ENCODE results near the gene DDHD1. TPM values are rescaled to one million over a fixed set of nuclear protein-coding genes. Genes with fewer than 3 reads are reported as not detected.

Gene DDHD1
- total RNA-seq, 4 donors from 2014 or later = 17.1 to 26.7 (median 23.3) TPM

- DNase-seq (ENCODE audit: low spot score in 2 of 2) = no peak
These were observed 135.3 kb downstream of the DDHD1 start for GRCh38 chr14:53017837-53018236.

GRCh38 chr14:53016919-53017318 is 136.2 kb downstream of the DDHD1 start:
- Histone ChIP-seq H3K36me3 (no peaks in the 10 kb centered on the region), H3K4me3 (no peak overlapping the region), H3K9me3 (no peaks in the 10 kb centered on the region), H3K4me1 (peaks cover 0 to 4% (median under 1%) of the 10 kb centered on the region in 4 donors), H3K27me3 (no peaks in the 10 kb centered on the region), H3K27ac (no peak overlapping the region)
- no peak for DNase-seq (ENCODE audit: low spot score in 2 of 2)
- no peak for TF ChIP-seq CTCF (IDR thresholded peaks at IDR 0.05)
- TF ChIP-seq EP300 (IDR thresholded peaks at IDR 0.05) = no peak
- no peak for TF ChIP-seq POLR2A (IDR thresholded peaks at IDR 0.05)

More at GRCh38 chr14:53017837-53018236, 135.3 kb downstream of the DDHD1 start:
- no peaks in the 10 kb centered on the region for H3K27me3 ChIP-seq
- no peak overlapping the region for H3K4me3 ChIP-seq
- TF ChIP-seq EP300 (IDR thresholded peaks at IDR 0.05) (no peak), CTCF (IDR thresholded peaks at IDR 0.05) (no peak), POLR2A (IDR thresholded peaks at IDR 0.05) (no peak)
- no peaks in the 10 kb centered on the region for H3K4me1 ChIP-seq
- H3K27ac ChIP-seq = no peak overlapping the region
- WGBS, 2 donors = 82 to 87% methylated on average over 3 of the region's 3 CpGs
- no peaks in the 10 kb centered on the region for H3K36me3 ChIP-seq
- no peaks in the 10 kb centered on the region for H3K9me3 ChIP-seq

- 45 to 61% methylated on average over 2 of the region's 2 CpGs for WGBS, 2 donors
- Histone ChIP-seq H3K4me3 (no peak overlapping the region), H3K27me3 (no peaks in the 10 kb centered on the region), H3K27ac (no peak overlapping the region), H3K4me1 (peaks cover 0 to 9% (median 5%) of the 10 kb centered on the region in 4 donors), H3K36me3 (no peaks in the 10 kb centered on the region), H3K9me3 (no peaks in the 10 kb centered on the region)
- no peak for DNase-seq (ENCODE audit: low spot score in 2 of 2)
- TF ChIP-seq POLR2A (IDR thresholded peaks at IDR 0.05) = no peak
These were observed 136.6 kb downstream of the DDHD1 start for GRCh38 chr14:53016491-53016890.

GRCh38 chr14:53011053-53011462 is 142.1 kb downstream of the DDHD1 start:
- WGBS, 2 donors = 20 to 22% methylated on average over 7 of the region's 7 CpGs
- Histone ChIP-seq H3K4me1 (peaks cover 4 to 28% (median 17%) of the 10 kb centered on the region in 4 donors), H3K36me3 (no peaks in the 10 kb centered on the region), H3K27ac (peak overlapping the region; percentile 66 to 91 (median 86)), H3K9me3 (no peaks in the 10 kb centered on the region), H3K27me3 (no peaks in the 10 kb centered on the region), H3K4me3 (peak overlapping the region in 1 of 4 donors; percentile 4)
- DNase-seq (ENCODE audit: low spot score in 2 of 2) = peak; percentile 79 to 82
- TF ChIP-seq CTCF (IDR thresholded peaks at IDR 0.05) (no peak), EP300 (IDR thresholded peaks at IDR 0.05) (peak; percentile 45 to 97), POLR2A (IDR thresholded peaks at IDR 0.05) (peak in 1 of 2 donors; percentile 13)

GRCh38 chr14:53010193-53011040 is 142.7 kb downstream of the DDHD1 start:
- WGBS, 2 donors = 23 to 29% methylated on average over 3 of the region's 3 CpGs

More at GRCh38 chr14:53010193-53011040, 142.7 kb downstream of the DDHD1 start:
- H3K27ac ChIP-seq = peak overlapping the region; percentile 66 to 91 (median 86)
- no peaks in the 10 kb centered on the region for H3K27me3 ChIP-seq
- H3K36me3 ChIP-seq = no peaks in the 10 kb centered on the region
- H3K9me3 ChIP-seq = no peaks in the 10 kb centered on the region
- peak overlapping the region in 1 of 4 donors; percentile 4 for H3K4me3 ChIP-seq
- TF ChIP-seq POLR2A (IDR thresholded peaks at IDR 0.05) (no peak), CTCF (IDR thresholded peaks at IDR 0.05) (no peak), EP300 (IDR thresholded peaks at IDR 0.05) (no peak)
- H3K4me1 ChIP-seq = peaks cover 4 to 28% (median 17%) of the 10 kb centered on the region in 4 donors
- DNase-seq (ENCODE audit: low spot score in 2 of 2) = no peak
